Activated naive CD8-positive, alpha-beta T cell (primary cell): ENCODE measurements around the gene TUBB1.
"Not testable (repeated sequence)": the region's sequence is repeated elsewhere in the genome, so short reads cannot be mapped to it uniquely, and the experiment has no call there.

Experiments
- H3K27ac Mint-ChIP-seq: one replicate; pipeline ENCODE4 v1.8.0; 2021; ENCODE audit warnings: mixed read lengths
- H3K27me3 Mint-ChIP-seq: one replicate; pipeline ENCODE4 v1.8.0; 2021; ENCODE audit warnings: mixed read lengths
- H3K36me3 Mint-ChIP-seq: one replicate; pipeline ENCODE4 v1.8.0; 2021; ENCODE audit warnings: mixed read lengths
- H3K4me1 Mint-ChIP-seq: one replicate; pipeline ENCODE4 v1.8.0; 2021; ENCODE audit warnings: low read depth, mixed read lengths
- H3K4me3 Mint-ChIP-seq: one replicate; pipeline ENCODE4 v1.8.0; 2021; ENCODE audit warnings: mild to moderate bottlenecking, mixed read lengths
- H3K9me3 Mint-ChIP-seq: one replicate; pipeline ENCODE4 v1.8.0; 2021; ENCODE audit warnings: low read depth, mixed read lengths

Gene TUBB1

DNA sequence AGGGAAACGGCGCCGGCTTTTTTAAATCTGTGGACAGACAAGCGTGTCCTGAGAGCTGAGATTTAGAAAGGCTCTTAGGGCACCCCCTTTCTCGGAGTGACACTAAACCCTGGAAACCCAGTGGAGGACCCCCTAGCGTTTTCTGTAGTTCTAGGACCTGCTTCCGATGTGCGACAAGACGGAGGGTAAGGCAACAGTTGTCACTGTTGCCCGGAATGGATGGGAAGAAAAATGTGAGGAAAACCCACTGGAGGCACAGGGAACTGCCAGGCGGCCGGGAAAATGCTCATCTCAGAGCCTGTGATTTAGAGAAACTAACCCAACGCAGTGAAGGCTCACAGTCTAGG, 13.5 kb downstream of the TUBB1 start:
- no peaks in the 10 kb centered on the region for H3K9me3 Mint-ChIP-seq
- H3K27ac Mint-ChIP-seq, result peak overlapping the region; percentile 91
- H3K36me3 Mint-ChIP-seq, result peaks cover 22% of the 10 kb centered on the region
- H3K4me1 Mint-ChIP-seq, result peaks cover 56% of the 10 kb centered on the region
- peak overlapping the region; percentile 86 for H3K4me3 Mint-ChIP-seq
- no peaks in the 10 kb centered on the region for H3K27me3 Mint-ChIP-seq

DNA sequence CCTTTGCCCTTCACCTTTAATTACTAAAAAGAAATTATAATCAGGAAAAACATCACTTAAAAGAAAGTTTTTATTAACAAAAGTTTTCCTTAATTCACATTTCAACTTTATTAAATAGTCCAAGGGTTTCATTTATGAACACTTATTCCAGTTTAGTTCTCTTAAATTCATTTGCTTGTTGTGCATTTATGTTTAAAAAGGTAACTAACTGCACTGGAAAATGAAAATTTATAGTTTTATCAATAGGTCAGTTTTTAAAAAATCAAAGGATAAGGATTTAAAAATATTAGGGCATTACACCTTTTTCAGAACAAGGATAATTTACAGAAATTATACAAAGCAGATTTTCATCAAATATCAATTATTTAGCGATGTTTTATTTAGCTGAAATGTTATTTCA, 13.9 kb downstream of the TUBB1 start:
- Mint-ChIP-seq H3K4me1 (peaks cover 56% of the 10 kb centered on the region), H3K27ac (peak overlapping the region; percentile 91), H3K36me3 (peaks cover 20% of the 10 kb centered on the region), H3K9me3 (no peaks in the 10 kb centered on the region), H3K27me3 (no peaks in the 10 kb centered on the region), H3K4me3 (peak overlapping the region; percentile 86)

DNA sequence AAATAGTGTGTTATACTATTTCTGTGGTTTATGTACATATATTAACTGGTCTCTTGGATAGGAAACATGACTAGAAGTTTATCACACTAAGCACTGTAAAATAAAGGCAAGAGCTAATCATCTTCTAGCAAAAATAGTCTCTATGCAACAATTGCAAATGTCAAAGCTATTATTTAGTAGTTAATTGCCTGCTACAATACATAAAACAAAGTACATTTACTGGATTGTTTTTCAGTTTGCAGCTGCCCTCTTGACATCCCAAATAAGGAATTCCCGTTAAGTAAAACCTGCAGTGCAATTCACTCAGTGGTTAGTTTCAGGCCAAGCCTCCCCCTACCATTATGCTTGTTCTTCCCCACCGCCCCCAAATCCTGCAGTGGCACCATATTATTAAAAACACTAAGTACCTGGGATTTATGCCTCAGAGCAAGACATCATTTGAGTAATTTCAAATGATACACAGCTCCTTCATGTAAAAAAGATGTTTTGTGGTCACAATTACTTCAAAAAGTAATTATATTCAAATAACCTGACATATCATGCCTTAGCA, 14.5 kb downstream of the TUBB1 start:
- peaks cover 55% of the 10 kb centered on the region for H3K4me1 Mint-ChIP-seq
- no peaks in the 10 kb centered on the region for H3K27me3 Mint-ChIP-seq
- H3K27ac Mint-ChIP-seq, result no peak overlapping the region
- H3K4me3 Mint-ChIP-seq, result peak overlapping the region; percentile 40
- H3K9me3 Mint-ChIP-seq, result no peaks in the 10 kb centered on the region
- H3K36me3 Mint-ChIP-seq, result peaks cover 17% of the 10 kb centered on the region

DNA sequence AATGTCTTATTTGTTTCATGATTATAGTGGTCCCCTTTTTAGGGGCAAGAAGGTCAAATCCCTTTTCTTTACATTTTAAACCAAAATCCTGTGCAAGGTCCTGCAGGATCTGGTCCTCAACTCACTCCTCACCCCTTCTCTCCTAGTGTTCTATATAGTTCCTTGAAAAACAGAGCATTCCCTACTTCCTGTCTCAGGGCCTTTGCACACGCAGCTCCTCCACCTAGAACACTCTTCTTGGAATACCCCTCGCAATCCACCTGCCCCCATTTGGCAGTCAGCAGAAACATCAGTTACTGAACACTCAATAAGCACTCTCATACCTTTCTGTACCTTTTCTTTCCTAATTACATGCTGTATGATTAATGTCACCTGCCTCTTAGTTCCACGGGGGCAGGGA, 16.2 kb downstream of the TUBB1 start:
- H3K27ac Mint-ChIP-seq, result peak overlapping the region; percentile 65
- no peak overlapping the region for H3K4me3 Mint-ChIP-seq
- H3K36me3 Mint-ChIP-seq, result peaks cover 17% of the 10 kb centered on the region
- H3K9me3 Mint-ChIP-seq, result no peaks in the 10 kb centered on the region
- peaks cover 55% of the 10 kb centered on the region for H3K4me1 Mint-ChIP-seq
- no peaks in the 10 kb centered on the region for H3K27me3 Mint-ChIP-seq

DNA sequence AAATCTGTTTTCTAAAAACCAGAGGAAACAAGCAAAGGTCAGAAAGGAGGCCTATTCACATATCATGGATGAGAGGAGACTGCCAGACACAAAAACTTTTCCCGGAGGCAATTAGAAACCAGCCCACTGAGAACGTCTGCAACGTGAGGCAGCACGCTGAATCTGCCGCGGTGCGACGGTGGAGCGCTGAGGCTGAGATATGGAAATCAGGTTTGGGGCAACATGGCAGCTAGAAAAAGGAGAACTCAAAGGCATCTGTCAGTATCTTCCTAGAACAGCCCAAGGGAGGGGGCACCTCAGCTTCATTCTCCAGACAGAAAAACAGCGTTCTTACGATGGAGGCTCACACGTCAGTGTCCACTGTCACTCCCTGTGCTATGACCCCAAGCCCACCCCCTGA, 18.2 kb downstream of the TUBB1 start:
- H3K27ac Mint-ChIP-seq, result peak overlapping the region; percentile 13
- no peaks in the 10 kb centered on the region for H3K9me3 Mint-ChIP-seq
- peaks cover 55% of the 10 kb centered on the region for H3K4me1 Mint-ChIP-seq
- H3K27me3 Mint-ChIP-seq, result no peaks in the 10 kb centered on the region
- H3K36me3 Mint-ChIP-seq, result peaks cover 20% of the 10 kb centered on the region
- H3K4me3 Mint-ChIP-seq, result peak overlapping the region; percentile 10

DNA sequence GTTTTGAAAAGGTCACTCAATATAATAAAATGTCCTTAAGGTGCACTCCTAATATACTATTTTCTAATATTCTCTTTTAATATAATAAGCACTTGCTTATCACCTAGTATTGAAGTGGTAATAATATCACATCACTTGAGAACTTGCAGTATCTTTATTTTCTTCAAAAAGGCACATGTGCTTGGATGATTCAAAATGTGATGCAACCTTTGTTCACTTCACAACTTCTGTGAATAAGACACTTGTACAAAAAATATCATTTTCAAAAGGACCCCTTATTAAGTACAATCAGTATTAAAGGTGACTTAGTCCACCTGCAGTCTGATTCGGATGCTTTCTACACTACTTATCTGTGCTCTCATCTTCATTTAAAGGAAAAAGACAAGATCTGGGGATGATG, 20.0 kb downstream of the TUBB1 start:
- peak overlapping the region; percentile 86 for H3K27ac Mint-ChIP-seq
- no peaks in the 10 kb centered on the region for H3K9me3 Mint-ChIP-seq
- H3K4me1 Mint-ChIP-seq, result peaks cover 65% of the 10 kb centered on the region
- H3K4me3 Mint-ChIP-seq, result peak overlapping the region; percentile 88
- no peaks in the 10 kb centered on the region for H3K27me3 Mint-ChIP-seq
- H3K36me3 Mint-ChIP-seq, result peaks cover 18% of the 10 kb centered on the region

DNA sequence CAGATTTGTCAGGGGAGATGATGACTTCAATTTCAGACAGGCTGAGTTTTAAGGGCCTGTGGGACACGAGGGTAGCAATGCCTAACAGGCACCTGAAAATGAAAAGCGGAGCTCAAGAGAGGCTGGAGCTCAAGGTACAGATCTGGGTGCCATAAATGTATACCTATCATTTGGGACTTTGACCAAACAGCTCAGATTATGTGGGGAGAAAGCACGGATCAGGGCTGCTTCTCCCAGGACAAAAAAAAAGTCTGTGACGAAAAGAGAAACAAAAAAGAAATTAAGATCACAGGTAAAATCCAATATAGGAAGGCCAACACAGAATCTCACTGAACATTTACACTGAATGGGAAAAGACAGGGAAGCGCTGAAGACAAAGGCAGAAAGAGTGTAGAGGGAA, 21.4 kb downstream of the TUBB1 start:
- H3K9me3 Mint-ChIP-seq, result no peaks in the 10 kb centered on the region
- H3K4me3 Mint-ChIP-seq, result peak overlapping the region; percentile 88
- H3K4me1 Mint-ChIP-seq, result peaks cover 66% of the 10 kb centered on the region

DNA sequence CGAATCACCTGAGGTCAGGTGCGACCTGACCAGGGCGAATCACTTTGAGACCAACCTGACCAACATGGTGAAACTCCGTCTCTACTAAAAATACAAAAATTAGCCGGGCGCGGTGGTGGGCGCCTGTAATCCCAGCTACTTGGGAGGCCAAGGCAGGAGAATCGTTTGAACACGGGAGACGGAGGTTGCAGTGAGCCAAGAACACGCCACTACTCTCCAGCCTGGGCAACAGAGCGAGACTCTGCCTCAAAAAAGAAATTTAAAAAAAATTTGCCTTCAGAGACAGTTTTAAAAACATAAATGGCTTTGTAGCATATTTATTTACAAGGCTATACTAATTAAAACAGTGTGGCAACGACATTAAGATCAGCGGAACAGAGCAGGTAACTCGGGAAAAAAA, 22.3 kb downstream of the TUBB1 start:
- H3K9me3 Mint-ChIP-seq, H3K27me3 Mint-ChIP-seq: not testable (repeated sequence)
- H3K36me3 Mint-ChIP-seq, result peaks cover 11% of the 10 kb centered on the region
- peaks cover 62% of the 10 kb centered on the region for H3K4me1 Mint-ChIP-seq
- H3K4me3 Mint-ChIP-seq, result peak overlapping the region; percentile 88
- H3K27ac Mint-ChIP-seq, result peak overlapping the region; percentile 84

More for the DNA sequence above, 21.4 kb downstream of the TUBB1 start:
- H3K27me3 Mint-ChIP-seq, result no peaks in the 10 kb centered on the region
- peak overlapping the region; percentile 84 for H3K27ac Mint-ChIP-seq
- peaks cover 13% of the 10 kb centered on the region for H3K36me3 Mint-ChIP-seq

DNA sequence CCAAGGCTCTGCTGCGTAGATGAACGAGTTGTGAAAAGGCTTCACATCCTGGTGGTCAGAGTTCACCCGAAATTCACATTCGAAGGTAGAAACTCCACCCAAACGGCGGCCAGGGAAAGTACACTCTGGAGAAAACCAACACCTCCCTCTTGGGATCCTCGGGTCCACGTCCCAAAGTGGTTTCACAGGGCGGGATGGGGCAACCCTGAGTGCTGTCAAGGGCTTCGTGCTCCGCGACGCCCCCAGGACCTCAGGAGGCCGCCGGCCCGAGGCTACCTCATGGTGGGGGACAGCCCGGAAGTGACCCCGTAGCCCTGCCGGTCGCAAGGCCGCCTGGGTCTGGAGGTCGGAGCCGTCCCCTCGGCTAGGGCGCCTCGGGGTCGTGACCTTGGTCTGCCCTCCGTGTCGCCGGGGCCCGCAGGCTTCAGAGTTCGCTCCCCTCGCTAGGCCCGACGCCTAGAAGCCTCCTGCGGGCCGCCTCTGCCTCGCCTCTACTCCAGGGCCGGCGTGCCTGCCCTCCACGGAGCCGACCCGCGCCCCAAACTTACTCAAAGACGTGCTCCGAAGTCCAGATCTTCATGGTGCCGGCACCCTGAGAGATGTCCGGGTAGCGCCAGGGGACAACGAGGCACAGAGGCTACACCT, 23.0 kb downstream of the TUBB1 start, which contains the start of gene PRELID3B:
Gene PRELID3B, minus strand, starts transcription at position 636 of the 645 bp plus-strand sequence. Its CDS starts 56 bp downstream, at position 580.
- no peaks in the 10 kb centered on the region for H3K9me3 Mint-ChIP-seq
- peak within 1 kb of the TSS; percentile 88 for H3K4me3 Mint-ChIP-seq
- peak within 1 kb of the TSS; percentile 94 for H3K27ac Mint-ChIP-seq
- H3K4me1 Mint-ChIP-seq, result peaks cover 56% of the 10 kb centered on the region
- no peaks in the 10 kb centered on the region for H3K27me3 Mint-ChIP-seq
- peaks cover 11% of the 10 kb centered on the region for H3K36me3 Mint-ChIP-seq

DNA sequence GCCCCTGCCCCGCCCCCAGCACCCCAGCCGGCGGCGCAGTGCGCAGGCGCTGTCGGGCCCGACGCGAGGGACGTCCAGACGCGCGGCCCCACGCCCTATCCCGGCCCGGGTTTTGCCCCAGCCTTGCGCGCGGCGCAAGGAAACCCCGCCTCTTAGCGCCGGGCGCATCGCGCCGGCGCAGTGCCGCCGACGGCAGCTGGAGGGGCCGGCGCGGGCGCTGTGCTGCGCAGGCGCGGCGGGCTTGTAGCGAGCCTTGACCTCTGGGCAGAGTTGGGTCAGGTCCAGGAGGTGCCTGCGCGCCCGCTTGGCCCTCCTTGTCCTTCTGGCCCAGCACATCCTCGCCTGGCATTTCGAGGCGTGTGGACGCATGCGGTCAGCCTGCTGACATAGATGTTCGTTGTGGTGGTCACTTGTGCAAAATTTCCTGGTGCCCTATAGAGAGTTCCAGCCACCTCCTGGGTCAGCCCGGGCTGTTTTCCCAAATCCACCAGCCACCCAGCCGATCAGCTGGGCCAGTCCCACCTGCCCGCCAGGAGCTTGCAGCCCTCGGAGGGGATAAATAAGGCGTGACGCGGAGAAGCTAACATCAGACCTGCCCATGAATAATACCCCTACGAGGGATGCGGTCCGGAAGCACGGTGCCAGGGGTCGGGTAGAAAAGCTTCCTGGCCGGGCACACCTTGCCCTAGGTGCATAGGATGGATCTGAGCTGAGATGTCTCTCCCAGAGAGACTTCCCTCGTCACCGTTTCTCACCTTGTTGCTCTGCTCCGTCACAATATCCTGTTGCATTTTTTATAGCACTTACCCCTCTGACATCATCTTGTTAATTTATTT, 23.8 kb downstream of the TUBB1 start:
- peaks cover 54% of the 10 kb centered on the region for H3K4me1 Mint-ChIP-seq
- peaks cover 12% of the 10 kb centered on the region for H3K36me3 Mint-ChIP-seq
- H3K27me3 Mint-ChIP-seq, result no peaks in the 10 kb centered on the region
- H3K4me3 Mint-ChIP-seq, result peak overlapping the region; percentile 88
- no peaks in the 10 kb centered on the region for H3K9me3 Mint-ChIP-seq
- peak overlapping the region; percentile 94 for H3K27ac Mint-ChIP-seq

DNA sequence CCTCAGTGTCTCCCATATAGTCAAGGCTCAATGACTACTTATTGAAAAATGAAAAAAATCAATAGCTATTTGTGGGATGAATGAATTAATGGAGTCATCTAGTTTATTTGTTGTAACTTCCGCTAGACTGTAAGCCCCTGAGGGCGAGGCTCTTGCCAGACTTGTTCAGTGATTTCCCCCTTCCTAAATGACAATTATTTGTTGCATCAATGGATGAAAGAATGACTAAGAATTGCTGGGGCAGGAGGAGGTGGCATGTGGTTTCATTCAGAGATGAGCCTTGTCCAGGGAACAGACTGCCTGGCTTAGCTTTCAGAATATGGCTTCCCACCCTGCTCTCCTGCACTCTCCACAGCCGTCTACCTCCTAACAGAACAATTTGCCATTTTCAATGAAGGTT, 24.5 kb downstream of the TUBB1 start:
- Mint-ChIP-seq H3K27ac (peak overlapping the region; percentile 91), H3K27me3 (no peaks in the 10 kb centered on the region), H3K9me3 (no peaks in the 10 kb centered on the region), H3K4me3 (peak overlapping the region; percentile 86), H3K36me3 (peaks cover 12% of the 10 kb centered on the region), H3K4me1 (peaks cover 53% of the 10 kb centered on the region)

DNA sequence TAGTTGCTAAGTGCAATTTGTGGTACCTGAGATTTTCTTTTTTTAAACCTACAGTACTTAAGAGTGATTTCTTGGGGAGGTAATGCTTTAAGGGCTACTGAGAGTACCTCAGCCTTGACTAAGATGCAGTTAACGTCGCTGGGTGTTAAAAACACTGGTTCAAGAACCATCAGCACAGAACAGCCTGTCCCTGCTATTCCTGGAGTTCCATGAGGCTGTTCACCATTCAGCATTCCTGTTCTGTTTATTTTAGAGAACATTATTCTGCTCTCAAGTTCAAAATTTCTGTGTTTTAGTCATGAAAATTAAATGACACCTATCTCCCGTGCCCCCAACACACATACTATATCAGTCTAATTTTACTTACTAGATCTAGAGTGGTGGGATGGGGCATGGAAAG, 25.1 kb downstream of the TUBB1 start:
- no peak overlapping the region for H3K27ac Mint-ChIP-seq
- H3K36me3 Mint-ChIP-seq, result peaks cover 12% of the 10 kb centered on the region
- H3K4me3 Mint-ChIP-seq, result no peak overlapping the region
- no peaks in the 10 kb centered on the region for H3K9me3 Mint-ChIP-seq
- H3K27me3 Mint-ChIP-seq, result no peaks in the 10 kb centered on the region
- peaks cover 47% of the 10 kb centered on the region for H3K4me1 Mint-ChIP-seq

DNA sequence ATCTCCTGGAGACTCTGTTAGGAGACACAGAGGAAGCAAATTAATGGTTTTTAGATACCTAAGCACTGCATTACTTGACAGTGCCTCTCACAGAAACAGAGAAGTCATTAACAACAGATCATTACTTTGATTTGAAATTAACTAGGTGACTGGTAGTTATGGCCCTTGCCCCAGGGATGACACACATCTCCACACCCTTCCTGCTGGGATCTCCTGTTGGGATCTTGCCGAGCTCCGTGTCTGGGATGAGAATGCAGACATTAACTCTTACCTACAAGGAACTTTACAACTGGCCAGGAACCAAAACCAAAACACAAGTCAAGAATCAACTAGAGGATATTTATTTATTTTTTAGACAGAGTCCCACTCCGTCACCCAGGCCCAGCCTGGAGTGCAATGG, 25.6 kb downstream of the TUBB1 start:
- Mint-ChIP-seq H3K4me1 (peaks cover 42% of the 10 kb centered on the region), H3K36me3 (peaks cover 12% of the 10 kb centered on the region), H3K9me3 (no peaks in the 10 kb centered on the region), H3K27ac (no peak overlapping the region), H3K4me3 (no peak overlapping the region), H3K27me3 (no peaks in the 10 kb centered on the region)

DNA sequence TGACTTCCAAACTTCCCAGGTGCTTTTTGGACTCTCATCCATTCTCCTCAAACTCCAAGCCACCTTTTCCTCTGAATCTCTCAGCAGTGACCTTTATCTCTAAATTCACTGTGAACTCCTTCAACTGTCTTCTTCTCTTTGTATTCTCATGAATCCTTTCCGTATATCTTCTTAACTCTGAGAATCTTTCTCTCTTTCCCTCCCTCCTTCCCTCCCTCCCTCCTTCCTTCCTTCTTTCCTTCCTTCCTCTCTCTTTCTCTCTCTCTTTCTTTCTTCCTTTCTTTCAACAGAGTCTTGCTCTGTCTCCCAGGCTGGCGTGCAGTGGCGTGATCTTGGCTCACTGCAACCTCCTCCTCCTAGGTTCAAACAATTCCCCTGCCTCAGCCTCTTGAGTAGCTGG, 27.6 kb downstream of the TUBB1 start:
- H3K4me1 Mint-ChIP-seq, result peaks cover 26% of the 10 kb centered on the region
- H3K36me3 Mint-ChIP-seq, result peaks cover 2% of the 10 kb centered on the region
- H3K4me3 Mint-ChIP-seq, result no peak overlapping the region
- no peak overlapping the region for H3K27ac Mint-ChIP-seq
- no peaks in the 10 kb centered on the region for H3K9me3 Mint-ChIP-seq
- H3K27me3 Mint-ChIP-seq, result peaks cover 2% of the 10 kb centered on the region

DNA sequence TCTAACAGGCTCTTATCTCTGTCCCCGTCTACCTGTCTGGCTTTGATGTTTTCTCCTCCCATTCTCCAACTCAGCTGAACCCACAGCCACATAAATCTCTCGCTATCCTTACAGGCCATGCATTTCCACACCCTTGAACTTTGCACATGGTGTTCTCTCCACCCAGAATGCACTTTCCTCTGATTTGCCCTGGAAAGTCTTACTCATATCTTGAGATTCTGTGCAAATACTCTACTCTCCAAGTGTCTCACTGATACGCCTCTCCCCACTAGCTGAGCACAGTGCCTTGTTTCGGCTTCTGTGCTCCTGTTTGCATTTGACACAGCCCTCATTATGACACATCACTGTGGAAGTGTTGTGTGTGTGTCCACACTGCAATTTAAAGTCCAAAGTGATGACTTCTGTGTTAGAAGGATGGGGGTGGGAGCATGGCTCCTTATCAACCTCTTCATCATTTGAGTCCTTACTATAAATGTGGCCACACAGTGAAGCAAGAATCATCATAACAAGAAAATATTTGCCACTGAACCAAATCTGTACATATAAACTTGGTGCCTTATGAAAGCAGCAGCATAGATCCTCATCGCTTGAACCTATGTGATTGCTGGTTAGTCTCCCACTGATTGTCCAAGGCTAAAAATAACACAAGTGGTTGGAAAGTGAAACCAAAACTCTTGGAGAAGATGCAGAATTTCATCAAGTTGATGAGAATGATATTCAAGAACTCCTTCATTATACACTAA, 28.9 kb downstream of the TUBB1 start:
- Mint-ChIP-seq H3K9me3 (no peaks in the 10 kb centered on the region), H3K27ac (peak overlapping the region; percentile 76), H3K27me3 (peaks cover 4% of the 10 kb centered on the region), H3K36me3 (peaks cover 2% of the 10 kb centered on the region), H3K4me1 (peaks cover 23% of the 10 kb centered on the region), H3K4me3 (no peak overlapping the region)
